ENCODE measurements around the gene CACNA2D2. TPM values are rescaled to one million over a fixed set of nuclear protein-coding genes. Genes with fewer than 3 reads are reported as not detected.

The CACNA2D2 gene
- total RNA-seq, 2 donors from 2014 or later, result 1.3 TPM

DNA sequence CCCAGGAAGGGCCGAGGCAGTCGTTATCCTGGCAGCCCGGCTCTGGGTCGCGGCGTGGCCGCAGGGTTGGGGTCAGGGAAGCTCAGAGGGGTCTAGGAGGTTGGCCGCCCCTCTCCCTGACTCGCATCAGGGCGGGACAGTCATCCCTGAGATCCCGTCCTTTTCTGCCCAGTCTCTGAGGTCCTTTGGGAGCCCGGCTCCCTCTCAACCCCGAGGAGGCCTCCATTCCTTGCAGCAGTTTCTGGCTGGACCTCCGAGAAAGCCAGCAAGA lies 181.4 kb downstream of the CACNA2D2 start:
- peak overlapping the region; percentile 88 to 98 (median 96) for H3K27ac ChIP-seq
- DNase-seq, result no peak
- TF ChIP-seq POLR2A (IDR thresholded peaks at IDR 0.05), result peak in 1 of 3 donors; percentile 3
- TF ChIP-seq, protein P1, sequence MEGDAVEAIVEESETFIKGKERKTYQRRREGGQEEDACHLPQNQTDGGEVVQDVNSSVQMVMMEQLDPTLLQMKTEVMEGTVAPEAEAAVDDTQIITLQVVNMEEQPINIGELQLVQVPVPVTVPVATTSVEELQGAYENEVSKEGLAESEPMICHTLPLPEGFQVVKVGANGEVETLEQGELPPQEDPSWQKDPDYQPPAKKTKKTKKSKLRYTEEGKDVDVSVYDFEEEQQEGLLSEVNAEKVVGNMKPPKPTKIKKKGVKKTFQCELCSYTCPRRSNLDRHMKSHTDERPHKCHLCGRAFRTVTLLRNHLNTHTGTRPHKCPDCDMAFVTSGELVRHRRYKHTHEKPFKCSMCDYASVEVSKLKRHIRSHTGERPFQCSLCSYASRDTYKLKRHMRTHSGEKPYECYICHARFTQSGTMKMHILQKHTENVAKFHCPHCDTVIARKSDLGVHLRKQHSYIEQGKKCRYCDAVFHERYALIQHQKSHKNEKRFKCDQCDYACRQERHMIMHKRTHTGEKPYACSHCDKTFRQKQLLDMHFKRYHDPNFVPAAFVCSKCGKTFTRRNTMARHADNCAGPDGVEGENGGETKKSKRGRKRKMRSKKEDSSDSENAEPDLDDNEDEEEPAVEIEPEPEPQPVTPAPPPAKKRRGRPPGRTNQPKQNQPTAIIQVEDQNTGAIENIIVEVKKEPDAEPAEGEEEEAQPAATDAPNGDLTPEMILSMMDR (IDR thresholded peaks at IDR 0.05), result no peak
- H3K9me3 ChIP-seq, result no peaks in the 10 kb centered on the region
- no peaks in the 10 kb centered on the region for H3K27me3 ChIP-seq
- 37 to 56% methylated on average over 6 to 14 of the region's 14 CpGs for WGBS, 2 donors
- H3K4me1 ChIP-seq, result peaks cover 72% of the 10 kb centered on the region
- intact Hi-C loops (cut with DNase I), result no loop called here
- ATAC-seq, result no peak
- H3K4me3 ChIP-seq, result peak overlapping the region in 1 of 2 donors; percentile 3
- H3K36me3 ChIP-seq (replicated peaks in 1 of 2; ENCODE audit: insufficient read depth in 1 of 2, low read depth in 2 of 2), result peaks cover 0 to 5% of the 10 kb centered on the region in 2 donors

DNA sequence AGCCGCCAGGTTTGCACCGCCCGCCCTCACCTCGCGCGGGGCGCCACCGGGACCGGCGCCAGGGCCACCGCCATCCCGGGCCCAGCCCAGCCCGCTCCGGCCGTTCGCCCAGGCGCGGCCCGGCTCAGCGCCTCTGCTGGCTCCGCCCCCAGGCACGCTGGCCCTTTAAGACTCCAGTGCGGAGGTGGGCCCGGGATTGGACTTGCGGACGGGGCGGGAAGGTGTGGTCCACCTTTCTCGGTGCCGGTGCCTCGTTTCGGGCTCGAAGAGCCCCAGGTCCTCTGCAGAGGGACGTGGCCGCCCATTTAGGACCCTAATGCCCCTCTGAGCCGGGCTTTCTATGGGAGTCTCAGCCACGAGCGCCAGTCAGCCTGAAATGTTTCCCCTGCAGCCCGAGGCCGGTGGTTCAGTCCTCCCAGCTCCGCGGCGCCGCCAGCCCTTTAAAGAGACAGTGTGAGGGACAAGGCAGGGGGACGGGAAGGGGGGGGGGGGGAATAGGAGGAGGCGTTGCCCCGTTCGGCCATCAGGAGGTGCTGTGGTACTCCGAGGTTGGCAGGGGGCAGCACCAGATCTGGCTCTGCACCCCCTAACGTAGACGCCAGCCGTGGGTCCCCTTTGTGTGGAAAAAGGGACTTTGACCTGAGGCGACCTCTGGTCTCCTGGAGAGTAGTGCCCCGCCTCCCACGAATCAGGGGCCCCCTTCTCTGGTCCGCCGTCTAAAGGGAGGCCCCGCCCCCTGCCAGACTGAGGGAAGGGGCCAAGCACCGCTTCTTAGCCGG lies 181.9 kb downstream of the CACNA2D2 start:
- Histone ChIP-seq H3K27ac (peak overlapping the region; percentile 88 to 98 (median 96)), H3K9me3 (no peaks in the 10 kb centered on the region), H3K4me1 (peaks cover 67% of the 10 kb centered on the region), H3K36me3 (replicated peaks in 1 of 2; ENCODE audit: insufficient read depth in 1 of 2, low read depth in 2 of 2) (peaks cover 0 to 5% of the 10 kb centered on the region in 2 donors), H3K4me3 (peak overlapping the region in 1 of 2 donors; percentile 62), H3K27me3 (no peaks in the 10 kb centered on the region)
- intact Hi-C loops (cut with DNase I), result no loop called here
- no peak for TF ChIP-seq POLR2A (IDR thresholded peaks at IDR 0.05)
- TF ChIP-seq, protein P1 (IDR thresholded peaks at IDR 0.05), result peak in 6 of 7 experiments; percentile 16 to 48 (median 32)
- DNase-seq (peak; percentile 90 to 93 (median 91)), ATAC-seq (peak; percentile 89)
- WGBS, 2 donors, result 2 to 20% methylated on average over 1 to 57 of the region's 59 CpGs

DNA sequence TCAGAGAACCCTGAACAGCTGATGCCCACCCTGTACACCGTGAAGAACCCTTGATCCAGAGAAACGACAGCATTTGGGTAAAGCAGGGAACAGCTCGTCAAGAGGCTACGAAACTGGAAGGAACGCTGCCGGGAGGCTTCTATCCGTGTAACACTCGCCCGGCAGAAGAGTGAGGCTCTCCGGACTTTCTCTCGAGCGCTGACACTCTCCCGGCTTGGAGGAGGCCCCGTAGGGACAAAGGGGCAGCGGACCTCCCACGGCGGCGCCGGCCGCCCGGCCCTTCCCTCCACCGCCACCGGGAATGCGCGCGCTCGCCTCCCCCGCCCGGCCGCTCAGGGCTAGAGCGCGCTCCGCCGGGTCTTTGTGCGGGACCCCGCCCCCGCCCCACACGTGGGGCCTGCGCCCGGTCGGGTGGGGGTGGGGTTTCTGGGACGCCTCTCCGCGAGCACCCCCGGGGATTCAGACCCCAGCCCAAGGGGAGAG lies 182.5 kb downstream of the CACNA2D2 start:
- TF ChIP-seq POLR2A (IDR thresholded peaks at IDR 0.05), result peak in 2 of 3 donors; percentile 59 to 64
- TF ChIP-seq, protein P1 (IDR thresholded peaks at IDR 0.05), result no peak
- peak overlapping the region; percentile 88 to 98 (median 96) for H3K27ac ChIP-seq
- peaks cover 0 to 5% of the 10 kb centered on the region in 2 donors for H3K36me3 ChIP-seq (replicated peaks in 1 of 2; ENCODE audit: insufficient read depth in 1 of 2, low read depth in 2 of 2)
- H3K4me3 ChIP-seq, result peak overlapping the region in 1 of 2 donors; percentile 62
- peaks cover 60% of the 10 kb centered on the region for H3K4me1 ChIP-seq
- DNase-seq (peak; percentile 75 to 84 (median 80)), ATAC-seq (peak; percentile 75)
- no peaks in the 10 kb centered on the region for H3K9me3 ChIP-seq
- no peaks in the 10 kb centered on the region for H3K27me3 ChIP-seq
- intact Hi-C loops (cut with DNase I), result no loop called here
- WGBS, 2 donors, result 0% methylated on average over 43 of the region's 45 CpGs; no CpG with 5 or more reads in 1 of the 2 donors

DNA sequence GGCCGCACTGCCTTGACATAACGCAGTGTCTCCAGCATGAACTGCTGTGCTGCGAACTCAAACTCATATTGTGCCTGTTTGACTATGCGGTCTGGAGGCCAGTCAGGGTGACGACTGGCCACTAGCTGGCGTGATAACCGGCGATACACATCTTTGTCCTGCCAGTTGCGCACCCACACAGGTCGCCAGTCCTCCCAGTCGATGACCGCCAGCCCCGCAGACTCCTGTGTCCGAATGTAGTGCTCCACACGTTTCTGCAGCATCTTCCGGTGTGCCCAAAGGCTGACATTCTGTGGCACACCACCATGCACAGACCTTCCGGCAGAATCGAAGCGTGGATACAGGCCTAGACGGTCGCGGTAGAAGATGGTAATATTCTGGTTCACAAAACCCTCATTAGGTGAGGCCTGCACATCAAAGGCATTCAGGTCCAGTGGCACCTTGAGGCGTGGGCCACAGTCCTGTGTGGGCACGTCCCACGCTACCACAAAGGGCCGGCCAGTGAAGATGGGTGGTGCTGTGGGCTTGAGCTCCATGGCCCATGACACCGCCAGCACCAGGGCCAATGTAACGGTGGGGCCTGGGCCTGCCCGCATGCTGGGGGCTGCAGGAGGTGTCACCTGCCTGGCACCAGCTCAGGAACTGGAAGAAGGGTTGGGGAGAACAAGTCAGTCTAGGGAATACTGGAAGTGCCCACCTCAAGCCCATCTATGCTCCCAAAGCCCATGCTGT lies 183.4 kb downstream of the CACNA2D2 start:
- Histone ChIP-seq H3K27me3 (no peaks in the 10 kb centered on the region), H3K36me3 (replicated peaks in 1 of 2; ENCODE audit: insufficient read depth in 1 of 2, low read depth in 2 of 2) (peaks cover 0 to 5% of the 10 kb centered on the region in 2 donors), H3K9me3 (no peaks in the 10 kb centered on the region), H3K4me3 (peak overlapping the region in 1 of 2 donors; percentile 62), H3K4me1 (peaks cover 59% of the 10 kb centered on the region), H3K27ac (peak overlapping the region; percentile 88 to 98 (median 96))
- no peak for DNase-seq
- ATAC-seq, result no peak
- TF ChIP-seq POLR2A (IDR thresholded peaks at IDR 0.05), result no peak
- TF ChIP-seq, protein P1 (IDR thresholded peaks at IDR 0.05), result no peak
- intact Hi-C loops (cut with DNase I), result no loop called here
- WGBS, 2 donors, result 72 to 79% methylated on average over 22 to 27 of the region's 29 CpGs

All from body of pancreas (tissue), 4 donors.